ENCODE results near the gene NFYA.

GRCh38 chr6:41097467-41098090 is 24.8 kb downstream of the NFYA start:
- TF ChIP-seq, protein P1, sequence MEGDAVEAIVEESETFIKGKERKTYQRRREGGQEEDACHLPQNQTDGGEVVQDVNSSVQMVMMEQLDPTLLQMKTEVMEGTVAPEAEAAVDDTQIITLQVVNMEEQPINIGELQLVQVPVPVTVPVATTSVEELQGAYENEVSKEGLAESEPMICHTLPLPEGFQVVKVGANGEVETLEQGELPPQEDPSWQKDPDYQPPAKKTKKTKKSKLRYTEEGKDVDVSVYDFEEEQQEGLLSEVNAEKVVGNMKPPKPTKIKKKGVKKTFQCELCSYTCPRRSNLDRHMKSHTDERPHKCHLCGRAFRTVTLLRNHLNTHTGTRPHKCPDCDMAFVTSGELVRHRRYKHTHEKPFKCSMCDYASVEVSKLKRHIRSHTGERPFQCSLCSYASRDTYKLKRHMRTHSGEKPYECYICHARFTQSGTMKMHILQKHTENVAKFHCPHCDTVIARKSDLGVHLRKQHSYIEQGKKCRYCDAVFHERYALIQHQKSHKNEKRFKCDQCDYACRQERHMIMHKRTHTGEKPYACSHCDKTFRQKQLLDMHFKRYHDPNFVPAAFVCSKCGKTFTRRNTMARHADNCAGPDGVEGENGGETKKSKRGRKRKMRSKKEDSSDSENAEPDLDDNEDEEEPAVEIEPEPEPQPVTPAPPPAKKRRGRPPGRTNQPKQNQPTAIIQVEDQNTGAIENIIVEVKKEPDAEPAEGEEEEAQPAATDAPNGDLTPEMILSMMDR (IDR thresholded peaks at IDR 0.05): no peak
- no peak for TF ChIP-seq POLR2A (IDR thresholded peaks at IDR 0.05)

Data from uterus (tissue), 2 donors.